Posterior vena cava (tissue), 2 donors: ENCODE data around the gene HOXD10. TPM values are rescaled to one million over a fixed set of nuclear protein-coding genes. Genes with fewer than 3 reads are reported as not detected.

ENCODE experiments used
- DNase-seq: peaks from one replicate; pipeline ENCODE4 v3.0.0-alpha.2; 2020; ENCODE audit warnings: low spot score
- intact Hi-C, 2 donors: fragments of 100-400 bp; cut with DNase I; formaldehyde crosslinking; loops; one replicate each; pipeline versions ENCODE4 v1.14.1 to v1.14.2; 2022 to 2023
- total RNA-seq, 2 donors: library from RNA; stranded (reverse); fragmentation: NEBNext Ultra II Directional; extraction: Animal tissue kit (Norgen Biotek cat#: 25700); gene quantifications; one replicate each; pipeline ENCODE4 v1.2.1, GENCODE V29; 2021
- donor health status: DM: yes; HTN: yes; CAD: no.
- donor health status: DM: yes; HTN: yes; CAD: no.

The HOXD10 gene
- total RNA-seq, 2 donors from 2014 or later: 1.6 to 10.1 TPM

GRCh38 chr2:176102309-176102866, 14.2 kb upstream of the HOXD10 start:
- intact Hi-C loops: no loop called here
- no peak for DNase-seq

- intact Hi-C loops: no loop called here
- no peak for DNase-seq
Observed at GRCh38 chr2:176103194-176103593, 13.4 kb upstream of the HOXD10 start.

- intact Hi-C loops: no loop called here
- DNase-seq: peak; percentile 64
Observed at GRCh38 chr2:176103742-176104315, 12.7 kb upstream of the HOXD10 start.

GRCh38 chr2:176104316-176105077, 12.1 kb upstream of the HOXD10 start:
- intact Hi-C loops: no loop called here
- peak; percentile 74 for DNase-seq

GRCh38 chr2:176105078-176105729, 11.4 kb upstream of the HOXD10 start:
- intact Hi-C loops: no loop called here
- DNase-seq: peak; percentile 46

GRCh38 chr2:176105730-176106580, 10.6 kb upstream of the HOXD10 start:
- intact Hi-C loops: no loop called here
- DNase-seq: peak; percentile 52

- intact Hi-C loops: no loop called here
- peak; percentile 83 for DNase-seq
Observed at GRCh38 chr2:176106581-176107539, 9.7 kb upstream of the HOXD10 start, which contains the start of gene HOXD11. HOXD11 (plus strand) TSS chr2:176107280; CDS start chr2:176107356, 76 bp downstream.

GRCh38 chr2:176107731-176108181, 8.8 kb upstream of the HOXD10 start:
- intact Hi-C loops: no loop called here
- DNase-seq: peak; percentile 76

GRCh38 chr2:176109192-176109901, 7.2 kb upstream of the HOXD10 start:
- no peak for DNase-seq
- intact Hi-C loops: no loop called here

- intact Hi-C loops: no loop called here
- DNase-seq: no peak
Observed at GRCh38 chr2:176109946-176110345, 6.6 kb upstream of the HOXD10 start.

- no peak for DNase-seq
- intact Hi-C loops: no loop called here
Observed at GRCh38 chr2:176110415-176111308, 5.9 kb upstream of the HOXD10 start.

- peak; percentile 83 for DNase-seq
- intact Hi-C loops: no loop called here
Observed at GRCh38 chr2:176111309-176111663, 5.3 kb upstream of the HOXD10 start.

GRCh38 chr2:176111846-176112374, 4.7 kb upstream of the HOXD10 start:
- DNase-seq: peak; percentile 78

GRCh38 chr2:176112375-176113302, 3.9 kb upstream of the HOXD10 start:
- intact Hi-C loops: no loop called here
- DNase-seq: peak; percentile 76

More at GRCh38 chr2:176111846-176112374, 4.7 kb upstream of the HOXD10 start:
- intact Hi-C loops: no loop called here
